Kidney (tissue), 14 donors: ENCODE data around the gene AMH. TPM values are rescaled to one million over a fixed set of nuclear protein-coding genes. Genes with fewer than 3 reads are reported as not detected.
A peak's percentile ranks its signal among the peaks of the same experiment; 100 is the strongest.

Experiments
- DNase-seq, 5 donors: peaks; one replicate each; pipeline ENCODE4 v3.0.0-alpha.2; 2013 to 2020
- FAIRE-seq: peaks from 2 replicates; lab custom pipeline; 2012; peaks lifted over from hg19 to GRCh38; lab: Jason Lieb, UNC
- H3K27ac ChIP-seq, 2 donors: one replicate each; pipeline ENCODE4 v1.7.0; 2013; ENCODE audit warnings: low read depth in 2 of 2, low read length in 2 of 2, inconsistent platforms in 1 of 2
- H3K27me3 ChIP-seq: one replicate; pipeline ENCODE4 v1.7.1; 2013; ENCODE audit warnings: low read length, inconsistent platforms; ENCODE audit not compliant: control insufficient read depth, insufficient read depth
- H3K36me3 ChIP-seq, 3 donors: one replicate each; pipeline versions ENCODE4 v1.7.0 to v1.7.1; 2013; ENCODE audit warnings: low read length in 3 of 3, control low read depth in 1 of 3, inconsistent platforms in 1 of 3; ENCODE audit not compliant: insufficient read depth in 3 of 3, control insufficient read depth in 2 of 3
- H3K4me1 ChIP-seq, 3 donors: one replicate each; pipeline versions ENCODE4 v1.7.0 to v1.7.1; 2013; ENCODE audit warnings: low read length in 3 of 3, inconsistent platforms in 1 of 3, low read depth in 1 of 3; ENCODE audit not compliant: control insufficient read depth in 2 of 3, insufficient read depth in 2 of 3
- H3K4me3 ChIP-seq, 3 donors: one replicate each; pipeline versions ENCODE4 v1.7.0 to v1.8.1; 2013; ENCODE audit warnings: low read length in 3 of 3, control low read depth in 1 of 3, inconsistent platforms in 1 of 3
- H3K9ac ChIP-seq, 3 donors: one replicate each; pipeline versions ENCODE4 v1.7.0 to v1.7.1; 2013; ENCODE audit warnings: low read length in 3 of 3, control low read depth in 1 of 3, inconsistent platforms in 1 of 3
- H3K9me3 ChIP-seq, 3 donors: one replicate each; pipeline versions ENCODE4 v1.7.0 to v1.7.1; 2013; ENCODE audit warnings: low read length in 3 of 3, control low read depth in 1 of 3, inconsistent platforms in 1 of 3; ENCODE audit not compliant: control insufficient read depth in 2 of 3, insufficient read depth in 1 of 3
- CTCF ChIP-seq: IDR thresholded peaks from 3 replicates; pipeline ENCODE4 v1.5.1; 2012; ENCODE audit warnings: mild to moderate bottlenecking, moderate library complexity, borderline replicate concordance; ENCODE audit not compliant: insufficient read depth; ENCODE audit errors: extremely low read depth
- intact Hi-C: fragments of 100-400 bp; cut with DNase I; formaldehyde crosslinking; loops from one replicate; pipeline ENCODE4 v1.11.1; 2022
- polyA plus RNA-seq: library from polyadenylated mRNA; stranded (reverse); fragments of 350-450 nt; fragmentation: Illumina TruSeq; extraction: RNeasy Lipid Tissue Mini Kit (QIAGEN cat#74804); gene quantifications from one replicate; pipeline ENCODE4 v1.2.3, GENCODE V29; 2014; ENCODE audit warnings: low read depth, low replicate concordance; ENCODE audit not compliant: insufficient read depth
- total RNA-seq: library from RNA; stranded (reverse); fragmentation: NEBNext Ultra II Directional; extraction: Animal tissue kit (Norgen Biotek cat#: 25700); gene quantifications from one replicate; pipeline ENCODE4 v1.2.1, GENCODE V29; 2021
- donor health status: control.
- donor health status: control.
- donor health status: control.
- donor health status: control.
- donor health status: control.
- donor health status: DM: yes; HTN: yes; CAD: no.
- donor health status: Normal renal cell carcinoma (clear cell type).

AMH gene
- total and polyA plus RNA-seq, 2 donors from 2014 or later: 0.60 to 1.0 TPM

- Histone ChIP-seq H3K27ac (no peak overlapping the region), H3K9ac (peak overlapping the region in 1 of 3 donors; percentile 34), H3K36me3 (peaks cover 0 to 5% (median 3%) of the 10 kb centered on the region in 3 donors), H3K27me3 (no peaks in the 10 kb centered on the region), H3K4me1 (peaks cover 2 to 33% (median 3%) of the 10 kb centered on the region in 3 donors), H3K4me3 (no peak overlapping the region), H3K9me3 (no peaks in the 10 kb centered on the region)
- FAIRE-seq (no peak), DNase-seq (no peak)
- intact Hi-C loops: no loop called here
- TF ChIP-seq CTCF: no peak
These were observed 15.4 kb upstream of the AMH start for GRCh38 chr19:2233601-2234280.

GRCh38 chr19:2234996-2235380, 14.1 kb upstream of the AMH start:
- TF ChIP-seq CTCF: no peak
- H3K27me3 ChIP-seq: no peaks in the 10 kb centered on the region
- FAIRE-seq (no peak), DNase-seq (no peak)
- H3K27ac ChIP-seq: peak overlapping the region; percentile 100
- H3K9me3 ChIP-seq: no peaks in the 10 kb centered on the region
- H3K9ac ChIP-seq: peak overlapping the region in 2 of 3 donors; percentile 52 to 66
- H3K4me3 ChIP-seq: peak overlapping the region; percentile 40 to 79 (median 46)
- peaks cover 2 to 30% (median 12%) of the 10 kb centered on the region in 3 donors for H3K4me1 ChIP-seq
- intact Hi-C loops: no loop called here
- peaks cover 0 to 3% (median 0%) of the 10 kb centered on the region in 3 donors for H3K36me3 ChIP-seq

GRCh38 chr19:2235381-2236063, 13.6 kb upstream of the AMH start:
- H3K4me3 ChIP-seq: peak overlapping the region; percentile 40 to 79 (median 46)
- peaks cover 0 to 3% (median 0%) of the 10 kb centered on the region in 3 donors for H3K36me3 ChIP-seq
- peaks cover 2 to 35% (median 16%) of the 10 kb centered on the region in 3 donors for H3K4me1 ChIP-seq
- TF ChIP-seq CTCF: no peak
- H3K27me3 ChIP-seq: no peaks in the 10 kb centered on the region
- H3K9ac ChIP-seq: peak overlapping the region; percentile 15 to 66 (median 52)
- FAIRE-seq (no peak), DNase-seq (peak in 1 of 5 donors; percentile 46)
- peak overlapping the region; percentile 100 for H3K27ac ChIP-seq
- no peaks in the 10 kb centered on the region for H3K9me3 ChIP-seq
- intact Hi-C loops: no loop called here
